Liver (tissue), 9 donors: ENCODE data around the gene EML2. TPM values are rescaled to one million over a fixed set of nuclear protein-coding genes. Genes with fewer than 3 reads are reported as not detected.
A peak's percentile ranks its signal among the peaks of the same experiment; 100 is the strongest.

Source experiments
- DNase-seq: peaks from one replicate; pipeline ENCODE4 v3.0.0-alpha.2; 2017; ENCODE audit warnings: low spot score
- H3K27ac ChIP-seq, 2 donors: one replicate each; pipeline ENCODE4 v1.7.0; 2013; ENCODE audit warnings: inconsistent platforms in 2 of 2, low read length in 2 of 2, control low read depth in 1 of 2, low read depth in 1 of 2, mild to moderate bottlenecking in 1 of 2
- H3K27me3 ChIP-seq, 4 donors: one replicate each; pipeline versions ENCODE4 v1.6.1 to v1.7.0; 2013; ENCODE audit warnings: low read length in 3 of 4, inconsistent platforms in 1 of 4, mild to moderate bottlenecking in 1 of 4, moderate library complexity in 1 of 4; ENCODE audit not compliant: control insufficient read depth in 4 of 4, insufficient read depth in 4 of 4
- H3K36me3 ChIP-seq, 4 donors: one replicate each; pipeline versions ENCODE4 v1.6.1 to v1.7.0; 2013; ENCODE audit warnings: low read length in 3 of 4, mild to moderate bottlenecking in 3 of 4, low read depth in 1 of 4, moderate library complexity in 1 of 4; ENCODE audit not compliant: control insufficient read depth in 4 of 4, insufficient read depth in 3 of 4
- H3K4me1 ChIP-seq, 4 donors: one replicate each; pipeline versions ENCODE4 v1.6.1 to v1.7.0; 2013; ENCODE audit warnings: low read length in 3 of 4, mild to moderate bottlenecking in 3 of 4, moderate library complexity in 1 of 4; ENCODE audit not compliant: control insufficient read depth in 4 of 4, insufficient read depth in 4 of 4
- H3K4me3 ChIP-seq, 3 donors: one replicate each; pipeline versions ENCODE4 v1.6.1 to v1.7.0; 2013; ENCODE audit warnings: low read length in 3 of 3, control low read depth in 1 of 3, low read depth in 1 of 3, mild to moderate bottlenecking in 1 of 3
- H3K9ac ChIP-seq, 2 donors: one replicate each; pipeline ENCODE4 v1.7.0; 2013; ENCODE audit warnings: low read length in 2 of 2, mild to moderate bottlenecking in 2 of 2, moderate library complexity in 2 of 2, control low read depth in 1 of 2, low read depth in 1 of 2
- H3K9me3 ChIP-seq, 4 donors: one replicate each; pipeline versions ENCODE4 v1.6.1 to v1.7.0; 2013; ENCODE audit warnings: low read length in 3 of 4; ENCODE audit not compliant: control insufficient read depth in 4 of 4
- ATF3 ChIP-seq: IDR thresholded peaks from 2 replicates; pipeline ENCODE4 v1.6.1; 2016; ENCODE audit warnings: antibody characterized with exemption
- CTCF ChIP-seq: fragments of 150-350 bp; IDR thresholded peaks from 2 replicates; pipeline ENCODE4 v1.5.1; 2017; ENCODE audit warnings: improper control_type of control experiment, low read depth, low read length; ENCODE audit not compliant: missing input control
- EGR1 ChIP-seq, 2 donors: IDR thresholded peaks; 2 replicates each; pipeline ENCODE4 v1.6.1; 2016 to 2018; ENCODE audit warnings: antibody characterized with exemption in 2 of 2, low read depth in 2 of 2
- FOXA1 ChIP-seq: IDR thresholded peaks from 2 replicates; pipeline ENCODE4 v1.6.1; 2016; ENCODE audit warnings: antibody characterized with exemption
- FOXA2 ChIP-seq: IDR thresholded peaks from 2 replicates; pipeline ENCODE4 v1.6.1; 2016; ENCODE audit warnings: antibody characterized with exemption
- HNF4A ChIP-seq, 2 donors: conservative IDR thresholded peaks; 2 replicates each; pipeline ENCODE4 v1.6.1; 2016; ENCODE audit warnings: antibody characterized with exemption in 2 of 2, mild to moderate bottlenecking in 2 of 2
- HNF4G ChIP-seq: IDR thresholded peaks from 2 replicates; pipeline ENCODE4 v1.6.1; 2016; ENCODE audit warnings: antibody characterized with exemption
- JUND ChIP-seq, 2 donors: IDR thresholded peaks; 2 replicates each; pipeline ENCODE4 v1.6.1; 2016; ENCODE audit warnings: antibody characterized with exemption in 2 of 2
- MAX ChIP-seq: IDR thresholded peaks from 2 replicates; pipeline ENCODE4 v1.6.1; 2016; ENCODE audit warnings: antibody characterized with exemption
- NR2F2 ChIP-seq: IDR thresholded peaks from 2 replicates; pipeline ENCODE4 v1.6.1; 2016; ENCODE audit warnings: antibody characterized with exemption
- REST ChIP-seq: IDR thresholded peaks from 2 replicates; pipeline ENCODE4 v1.6.1; 2016; ENCODE audit warnings: antibody characterized with exemption, mild to moderate bottlenecking
- SP1 ChIP-seq: IDR thresholded peaks from 2 replicates; pipeline ENCODE4 v1.6.1; 2018; ENCODE audit warnings: antibody characterized with exemption, mild to moderate bottlenecking
- TAF1 ChIP-seq: conservative IDR thresholded peaks from 2 replicates; pipeline ENCODE4 v1.6.1; 2016; ENCODE audit warnings: antibody characterized with exemption, mild to moderate bottlenecking
- ZBTB33 ChIP-seq: IDR thresholded peaks from 2 replicates; pipeline ENCODE4 v1.6.1; 2016; ENCODE audit warnings: antibody characterized with exemption
- WGBS: extraction: QIAGEN DNeasy Blood & Tissue Kit; methylation state at CpG from one replicate; pipeline ENCODE4 v1.1.7; 2013; 5-methylcytosine and 5-hydroxymethylcytosine counted together
- polyA plus RNA-seq, 2 donors: library from polyadenylated mRNA; stranded (reverse) in 1 of 2; unstranded in 1 of 2; fragments of 200-250 nt in 1 of 2; fragments of >200 nt in 1 of 2; fragmentation: Nextera tagmentation in 1 of 2; extraction: Ambion mirVana in 1 of 2; gene quantifications; one replicate each; pipeline versions ENCODE4 v1.2.1 to v1.2.3, GENCODE V29; 2013 to 2015
- total RNA-seq, 2 donors: library from RNA; depleted of rRNA; stranded (reverse); fragments of >200 nt; gene quantifications; one replicate each; pipeline ENCODE4 v1.2.3, GENCODE V29; 2014
- donor health status: healthy.
- donor health status: healthy.
- donor health status: healthy.
- donor health status: healthy.
- donor health status: healthy.

EML2 gene
- total and polyA plus RNA-seq, 4 donors: 1.1 to 10.4 (median 9.0) TPM

- TF ChIP-seq ZBTB33 (no peak), FOXA2 (no peak), EGR1 (IDR thresholded peaks at IDR 0.05; ENCODE audit: low read depth in 2 of 2) (no peak), NR2F2 (no peak), SP1 (no peak), TAF1 (no peak), MAX (no peak)
These were observed 45.7 kb downstream of the EML2 start (continued) for GRCh38 chr19:45593520-45593919.

GRCh38 chr19:45592366-45592765 is 46.8 kb downstream of the EML2 start:
- no peak overlapping the region for H3K4me3 ChIP-seq
- H3K36me3 ChIP-seq: no peaks in the 10 kb centered on the region
- TF ChIP-seq FOXA2 (no peak), FOXA1 (no peak), HNF4G (no peak), REST (no peak), JUND (IDR thresholded peaks at IDR 0.05) (no peak), HNF4A (conservative IDR thresholded peaks at IDR 0.05) (no peak), CTCF (no peak), ZBTB33 (no peak), ATF3 (no peak)
- peak overlapping the region in 1 of 2 donors; percentile 25 for H3K27ac ChIP-seq
- no peak for DNase-seq
- WGBS: 52% methylated on average over 4 of the region's 4 CpGs
- peaks cover 0 to 5% (median 0%) of the 10 kb centered on the region in 4 donors for H3K27me3 ChIP-seq
- no peak overlapping the region for H3K9ac ChIP-seq
- H3K9me3 ChIP-seq: no peaks in the 10 kb centered on the region
- no peaks in the 10 kb centered on the region for H3K4me1 ChIP-seq
